ENCODE measurements around the gene SRPK2.

GRCh38 chr7:105423987-105424386, 35.3 kb upstream of the SRPK2 start:
- TF ChIP-seq BHLHE40 (IDR thresholded peaks at IDR 0.05; ENCODE audit: borderline replicate concordance) (no peak), ARNT (IDR thresholded peaks at IDR 0.05) (no peak), ELF4 (IDR thresholded peaks at IDR 0.05) (no peak), SUZ12 (IDR thresholded peaks at IDR 0.05) (no peak), FOXA1 (IDR thresholded peaks at IDR 0.05) (no peak), SP1 (IDR thresholded peaks at IDR 0.05) (no peak)

Measured in HEK293T (cell line).